Gastrocnemius medialis (tissue), 4 donors: ENCODE data around the gene LPAR6.

Experiments
- CTCF ChIP-seq, 5 experiments: fragments of 450-650 bp in 3 of 5; fragments of 200-600 bp in 2 of 5; sonication (generic) in 2 of 5; IDR thresholded peaks in 4 of 5; conservative IDR thresholded peaks in 1 of 5; 1 replicate in 4 of 5; 2 replicates in 1 of 5; pipeline ENCODE4 v1.5.1; 2016 to 2019; ENCODE audit warnings: antibody characterized with exemption in 5 of 5, mild to moderate bottlenecking in 3 of 5, moderate library complexity in 3 of 5
- POLR2A ChIP-seq, 2 donors: fragments of 450-650 bp; IDR thresholded peaks; one replicate each; pipeline ENCODE4 v1.6.1; 2017; ENCODE audit warnings: antibody characterized with exemption in 2 of 2, mild to moderate bottlenecking in 2 of 2, moderate library complexity in 2 of 2

GRCh38 chr13:48400850-48401291 lies 12.0 kb downstream of the LPAR6 start:
- TF ChIP-seq CTCF (IDR thresholded peaks at IDR 0.05 in 4 of 5, conservative IDR thresholded peaks at IDR 0.05 in 1 of 5): no peak
- TF ChIP-seq POLR2A (IDR thresholded peaks at IDR 0.05): no peak
